ENCODE results near the gene CASQ2. TPM values are rescaled to one million over a fixed set of nuclear protein-coding genes. Genes with fewer than 3 reads are reported as not detected.

The CASQ2 gene
- total RNA-seq, 4 donors from 2014 or later, result 1.9 to 10.9 (median 2.3) TPM

DNA sequence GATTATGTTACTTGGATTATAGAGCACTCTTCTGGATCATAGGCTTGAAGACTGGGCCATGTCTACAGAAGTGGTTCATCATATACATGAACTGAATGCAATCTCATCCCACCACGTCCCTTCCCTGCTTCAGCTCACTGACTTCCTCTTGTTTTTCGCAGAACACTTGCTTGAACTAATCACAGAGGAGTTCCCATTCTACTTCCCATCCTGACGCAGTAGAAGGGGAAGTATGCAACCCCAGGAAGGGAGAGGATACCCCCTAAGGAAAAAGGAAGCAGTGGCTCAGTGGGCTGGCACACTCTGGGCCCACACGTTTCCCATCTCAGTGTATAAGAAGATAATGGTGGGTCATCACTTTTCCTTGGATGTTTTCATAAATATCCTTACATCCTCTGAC is 36.2 kb downstream of the CASQ2 start:
- no peak for DNase-seq (ENCODE audit: low spot score)
- TF ChIP-seq, protein P1, sequence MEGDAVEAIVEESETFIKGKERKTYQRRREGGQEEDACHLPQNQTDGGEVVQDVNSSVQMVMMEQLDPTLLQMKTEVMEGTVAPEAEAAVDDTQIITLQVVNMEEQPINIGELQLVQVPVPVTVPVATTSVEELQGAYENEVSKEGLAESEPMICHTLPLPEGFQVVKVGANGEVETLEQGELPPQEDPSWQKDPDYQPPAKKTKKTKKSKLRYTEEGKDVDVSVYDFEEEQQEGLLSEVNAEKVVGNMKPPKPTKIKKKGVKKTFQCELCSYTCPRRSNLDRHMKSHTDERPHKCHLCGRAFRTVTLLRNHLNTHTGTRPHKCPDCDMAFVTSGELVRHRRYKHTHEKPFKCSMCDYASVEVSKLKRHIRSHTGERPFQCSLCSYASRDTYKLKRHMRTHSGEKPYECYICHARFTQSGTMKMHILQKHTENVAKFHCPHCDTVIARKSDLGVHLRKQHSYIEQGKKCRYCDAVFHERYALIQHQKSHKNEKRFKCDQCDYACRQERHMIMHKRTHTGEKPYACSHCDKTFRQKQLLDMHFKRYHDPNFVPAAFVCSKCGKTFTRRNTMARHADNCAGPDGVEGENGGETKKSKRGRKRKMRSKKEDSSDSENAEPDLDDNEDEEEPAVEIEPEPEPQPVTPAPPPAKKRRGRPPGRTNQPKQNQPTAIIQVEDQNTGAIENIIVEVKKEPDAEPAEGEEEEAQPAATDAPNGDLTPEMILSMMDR (IDR thresholded peaks at IDR 0.05), result no peak
- ATAC-seq (ENCODE audit: low FRiP score), result no peak

DNA sequence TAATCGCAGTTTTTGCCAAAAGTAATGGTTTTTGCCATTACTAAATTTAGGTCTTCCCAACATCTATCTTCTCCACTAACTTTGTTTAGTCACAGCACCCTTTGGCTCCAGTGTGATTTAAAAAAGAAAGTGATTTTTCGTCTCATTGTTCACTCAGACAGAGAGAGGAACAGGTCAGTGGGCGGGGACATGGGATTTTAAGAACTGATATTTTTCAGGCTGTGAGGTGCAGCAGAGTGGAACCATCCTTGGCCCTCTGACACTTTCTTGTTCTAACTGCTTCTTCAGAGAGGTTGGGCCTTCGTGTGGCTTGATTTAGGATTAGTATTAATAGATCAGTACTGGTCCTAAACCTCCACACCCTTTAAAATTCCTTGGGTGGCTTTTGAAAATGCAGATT is 38.8 kb downstream of the CASQ2 start:
- no peak for ATAC-seq (ENCODE audit: low FRiP score)
- DNase-seq (ENCODE audit: low spot score), result no peak
- TF ChIP-seq, protein P1 (IDR thresholded peaks at IDR 0.05), result no peak

DNA sequence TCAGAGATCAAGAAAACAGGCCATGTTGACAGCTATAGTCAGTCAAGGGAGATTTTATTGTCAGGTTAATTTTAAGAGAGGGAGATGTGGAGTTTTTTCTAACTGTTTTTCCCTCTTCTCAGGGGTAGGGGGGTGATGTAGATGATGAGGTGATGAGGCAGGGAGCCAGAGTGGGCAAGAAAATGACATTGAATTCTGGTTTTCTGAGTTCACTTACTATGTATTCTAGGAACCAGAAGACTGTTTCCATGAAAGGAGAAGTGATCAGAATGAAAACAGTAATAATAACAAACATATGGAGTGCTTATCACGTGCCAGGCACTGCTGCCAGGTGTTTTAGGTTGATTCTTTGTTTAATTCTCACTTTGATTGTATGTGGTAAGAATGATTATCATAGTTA is 40.2 kb downstream of the CASQ2 start:
- ATAC-seq (ENCODE audit: low FRiP score), result no peak
- no peak for DNase-seq (ENCODE audit: low spot score)
- TF ChIP-seq, protein P1 (IDR thresholded peaks at IDR 0.05), result no peak

DNA sequence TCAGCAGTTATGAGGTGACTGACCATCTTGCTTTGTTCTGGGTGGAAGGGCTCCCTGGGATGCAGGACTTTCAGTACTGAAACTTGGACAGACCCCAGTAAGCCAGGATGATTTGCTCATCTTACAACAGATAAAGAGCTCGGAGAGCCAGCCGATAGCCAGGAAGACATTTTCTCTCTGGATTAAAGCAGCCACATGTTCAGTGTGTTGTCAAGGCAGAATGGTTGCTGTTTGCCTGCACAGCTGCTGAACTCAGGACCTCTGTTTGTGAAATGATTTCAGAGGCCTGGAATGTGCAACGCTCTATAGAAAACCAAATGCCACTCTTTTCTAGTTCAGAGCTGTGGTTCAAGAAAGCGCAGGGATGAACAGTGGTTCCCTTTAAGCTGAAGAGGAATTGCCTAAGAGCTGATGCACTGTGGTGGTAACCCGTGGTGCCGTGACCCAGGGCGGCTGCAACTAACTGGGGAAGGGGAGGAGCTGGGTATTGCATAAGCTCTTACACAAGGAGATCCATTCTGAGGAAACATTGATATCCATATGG is 40.7 kb downstream of the CASQ2 start:
- TF ChIP-seq, protein P1 (IDR thresholded peaks at IDR 0.05), result no peak
- ATAC-seq (ENCODE audit: low FRiP score), result peak; percentile 90

DNA sequence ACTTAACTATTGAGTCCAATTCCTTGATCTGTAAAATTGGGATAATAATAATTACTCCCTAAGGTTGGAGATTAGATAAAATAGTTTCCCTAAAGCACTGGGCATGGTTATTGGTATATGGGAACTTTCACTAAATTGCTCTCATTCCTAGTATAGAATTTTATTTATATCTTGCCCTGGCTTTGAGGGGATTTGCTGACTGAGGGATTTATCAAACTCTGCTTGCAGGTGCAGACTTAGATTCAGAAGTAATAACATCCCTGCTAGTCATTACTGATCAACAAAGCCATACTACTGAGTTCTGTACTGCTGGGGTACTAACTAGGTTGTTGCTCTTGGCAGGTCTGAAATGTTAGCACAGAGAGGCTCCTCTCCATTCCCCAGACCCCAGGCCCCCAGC is 41.9 kb downstream of the CASQ2 start:
- no peak for ATAC-seq (ENCODE audit: low FRiP score)
- DNase-seq (ENCODE audit: low spot score), result no peak
- TF ChIP-seq, protein P1 (IDR thresholded peaks at IDR 0.05), result no peak

More for the DNA sequence above, 40.7 kb downstream of the CASQ2 start:
- DNase-seq (ENCODE audit: low spot score), result no peak

DNA sequence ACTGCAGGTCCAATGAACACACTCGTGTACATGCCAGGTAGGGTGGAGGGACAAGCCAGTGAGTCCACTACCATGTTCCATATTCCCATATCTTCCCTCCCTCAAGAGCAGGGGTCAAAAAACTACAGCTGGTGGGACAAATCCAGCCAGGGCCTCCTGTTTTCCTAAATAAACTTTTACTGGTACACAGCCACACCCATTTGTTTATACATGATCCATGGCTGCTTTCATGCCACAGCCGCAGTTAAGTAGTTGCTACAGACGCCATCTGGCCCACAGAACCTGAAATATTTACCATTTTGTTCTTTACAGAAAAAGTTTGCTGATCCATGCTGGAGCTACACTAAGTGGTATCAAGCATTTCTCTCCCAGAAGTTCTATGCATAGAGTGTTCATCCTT is 42.4 kb downstream of the CASQ2 start:
- TF ChIP-seq, protein P1 (IDR thresholded peaks at IDR 0.05), result no peak
- ATAC-seq (ENCODE audit: low FRiP score) (no peak), DNase-seq (ENCODE audit: low spot score) (no peak)

DNA sequence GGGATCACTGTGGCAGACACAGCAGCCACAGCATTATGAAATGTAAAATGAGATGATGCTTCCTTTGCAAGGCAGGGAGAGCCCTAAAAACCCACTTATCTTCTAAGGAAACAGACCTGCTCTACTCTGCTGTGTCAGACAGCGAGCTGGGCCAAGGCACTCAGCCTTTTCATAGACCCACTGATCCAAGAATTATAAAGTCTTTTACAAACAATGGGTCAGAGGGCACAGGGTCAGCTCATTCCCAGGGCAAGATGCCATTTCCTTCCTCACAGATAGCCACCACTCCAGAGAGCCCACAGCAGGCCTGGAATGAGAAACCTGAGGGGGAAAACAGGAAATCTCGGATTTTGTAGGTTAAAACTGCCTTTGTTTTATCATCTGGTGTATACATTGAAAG is 42.9 kb downstream of the CASQ2 start:
- TF ChIP-seq, protein P1 (IDR thresholded peaks at IDR 0.05), result no peak
- ATAC-seq (ENCODE audit: low FRiP score), result no peak
- no peak for DNase-seq (ENCODE audit: low spot score)

Data from omental fat pad (tissue), 4 donors.